ENCODE data around the gene ENOX1.

ENOX1 gene

GRCh38 chr13:43785261-43785649 is 1.5 kb downstream of the ENOX1 start:
- Histone ChIP-seq H3K4me3 (ENCODE audit: low read length) (no peak overlapping the region), H2AK5ac (ENCODE audit: low read length) (no peak overlapping the region), H4K8ac (ENCODE audit: low read depth, low read length) (no peak overlapping the region), H3K4ac (ENCODE audit: low read depth, low read length) (no peak overlapping the region), H2BK5ac (ENCODE audit: low read length) (no peak overlapping the region), H3K36me3 (ENCODE audit: control insufficient read depth, insufficient read depth, low read length) (no peaks in the 10 kb centered on the region), H3K79me2 (ENCODE audit: control insufficient read depth, insufficient read depth, low read length) (no peaks in the 10 kb centered on the region), H3K27me3 (ENCODE audit: insufficient read depth, low read length, poor library complexity) (peaks cover 2% of the 10 kb centered on the region), H2BK120ac (ENCODE audit: low read depth, low read length) (no peak overlapping the region), H3K4me2 (ENCODE audit: low read length) (peak overlapping the region; percentile 27), H3K9ac (ENCODE audit: low read length) (no peak overlapping the region), H3K56ac (ENCODE audit: low read length) (no peak overlapping the region), H3K18ac (ENCODE audit: low read length) (no peak overlapping the region), H2BK15ac (replicated peaks; ENCODE audit: low read depth) (no peak overlapping the region), H3K4me1 (ENCODE audit: control insufficient read depth, low read depth, low read length) (peaks cover 2% of the 10 kb centered on the region), H3K79me1 (ENCODE audit: low read length) (no peaks in the 10 kb centered on the region), H3K23ac (ENCODE audit: low read length) (no peak overlapping the region), H3K27ac (ENCODE audit: low read depth, low read length) (no peak overlapping the region), H4K5ac (ENCODE audit: low read length) (no peak overlapping the region)
- WGBS (ENCODE audit: extremely low coverage, insufficient coverage, low lambda C conversion rate) = no CpG with 5 or more reads among the region's 10 CpGs
- DNase-seq = peak; percentile 25

- Histone ChIP-seq H3K36me3 (ENCODE audit: control insufficient read depth, insufficient read depth, low read length) (no peaks in the 10 kb centered on the region), H3K4me3 (ENCODE audit: low read length) (no peak overlapping the region), H2BK15ac (replicated peaks; ENCODE audit: low read depth) (no peak overlapping the region), H3K4me2 (ENCODE audit: low read length) (no peak overlapping the region), H3K27me3 (ENCODE audit: insufficient read depth, low read length, poor library complexity) (peaks cover 2% of the 10 kb centered on the region), H3K56ac (ENCODE audit: low read length) (no peak overlapping the region), H3K4ac (ENCODE audit: low read depth, low read length) (no peak overlapping the region), H3K27ac (ENCODE audit: low read depth, low read length) (no peak overlapping the region), H3K79me2 (ENCODE audit: control insufficient read depth, insufficient read depth, low read length) (no peaks in the 10 kb centered on the region), H2BK5ac (ENCODE audit: low read length) (no peak overlapping the region), H3K79me1 (ENCODE audit: low read length) (no peaks in the 10 kb centered on the region), H3K4me1 (ENCODE audit: control insufficient read depth, low read depth, low read length) (peaks cover 2% of the 10 kb centered on the region), H3K18ac (ENCODE audit: low read length) (no peak overlapping the region), H4K5ac (ENCODE audit: low read length) (no peak overlapping the region), H2AK5ac (ENCODE audit: low read length) (no peak overlapping the region), H3K23ac (ENCODE audit: low read length) (no peak overlapping the region), H2BK120ac (ENCODE audit: low read depth, low read length) (no peak overlapping the region), H4K8ac (ENCODE audit: low read depth, low read length) (no peak overlapping the region), H3K9ac (ENCODE audit: low read length) (no peak overlapping the region)
- no peak for DNase-seq
- no CpG with 5 or more reads among the region's 1 CpG for WGBS (ENCODE audit: extremely low coverage, insufficient coverage, low lambda C conversion rate)
These were observed 2.3 kb downstream of the ENOX1 start for GRCh38 chr13:43784496-43784895.

DNA sequence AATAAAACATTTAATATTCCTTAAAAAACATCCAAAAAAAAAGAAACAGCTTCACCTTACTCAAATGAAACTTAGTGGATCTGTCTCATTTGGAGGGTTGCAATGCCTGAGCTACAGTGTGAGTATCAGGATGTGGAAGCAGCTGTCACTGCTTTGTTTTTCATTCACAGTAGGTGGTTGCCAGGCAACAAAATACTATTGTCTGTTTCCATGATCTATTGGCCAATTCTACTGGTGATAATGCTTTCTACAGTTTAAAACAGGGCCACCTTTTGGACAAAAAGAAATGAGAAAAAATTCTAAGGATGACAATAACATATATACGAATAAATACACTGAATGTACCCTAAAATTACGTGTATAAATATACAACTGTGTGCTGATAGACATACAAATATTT is 3.0 kb downstream of the ENOX1 start:
- no peak overlapping the region for H3K56ac ChIP-seq (ENCODE audit: low read length)
- H3K18ac ChIP-seq (ENCODE audit: low read length) = no peak overlapping the region
- H3K27ac ChIP-seq (ENCODE audit: low read depth, low read length) = no peak overlapping the region
- no peak overlapping the region for H3K9ac ChIP-seq (ENCODE audit: low read length)
- no peak overlapping the region for H2BK15ac ChIP-seq (replicated peaks; ENCODE audit: low read depth)
- H2BK120ac ChIP-seq (ENCODE audit: low read depth, low read length) = no peak overlapping the region
- H3K23ac ChIP-seq (ENCODE audit: low read length) = no peak overlapping the region
- H3K4me3 ChIP-seq (ENCODE audit: low read length) = no peak overlapping the region
- H2BK5ac ChIP-seq (ENCODE audit: low read length) = no peak overlapping the region
- no peak overlapping the region for H2AK5ac ChIP-seq (ENCODE audit: low read length)
- no peak overlapping the region for H3K4ac ChIP-seq (ENCODE audit: low read depth, low read length)
- no CpG with 5 or more reads among the region's 2 CpGs for WGBS (ENCODE audit: extremely low coverage, insufficient coverage, low lambda C conversion rate)
- no peaks in the 10 kb centered on the region for H3K36me3 ChIP-seq (ENCODE audit: control insufficient read depth, insufficient read depth, low read length)
- H4K5ac ChIP-seq (ENCODE audit: low read length) = no peak overlapping the region
- peaks cover 2% of the 10 kb centered on the region for H3K27me3 ChIP-seq (ENCODE audit: insufficient read depth, low read length, poor library complexity)
- no peak overlapping the region for H4K8ac ChIP-seq (ENCODE audit: low read depth, low read length)
- H3K79me2 ChIP-seq (ENCODE audit: control insufficient read depth, insufficient read depth, low read length) = no peaks in the 10 kb centered on the region
- peaks cover 2% of the 10 kb centered on the region for H3K4me1 ChIP-seq (ENCODE audit: control insufficient read depth, low read depth, low read length)
- H3K79me1 ChIP-seq (ENCODE audit: low read length) = no peaks in the 10 kb centered on the region
- DNase-seq = peak; percentile 86
- no peak overlapping the region for H3K4me2 ChIP-seq (ENCODE audit: low read length)

- Histone ChIP-seq H3K79me1 (ENCODE audit: low read length) (no peaks in the 10 kb centered on the region), H3K4me2 (ENCODE audit: low read length) (no peak overlapping the region), H2BK15ac (replicated peaks; ENCODE audit: low read depth) (no peak overlapping the region), H3K4ac (ENCODE audit: low read depth, low read length) (no peak overlapping the region), H2BK5ac (ENCODE audit: low read length) (no peak overlapping the region), H3K27ac (ENCODE audit: low read depth, low read length) (no peak overlapping the region), H3K4me3 (ENCODE audit: low read length) (no peak overlapping the region), H3K4me1 (ENCODE audit: control insufficient read depth, low read depth, low read length) (peaks cover 2% of the 10 kb centered on the region), H4K5ac (ENCODE audit: low read length) (no peak overlapping the region), H2BK120ac (ENCODE audit: low read depth, low read length) (no peak overlapping the region), H3K9ac (ENCODE audit: low read length) (no peak overlapping the region), H3K23ac (ENCODE audit: low read length) (no peak overlapping the region), H2AK5ac (ENCODE audit: low read length) (no peak overlapping the region), H3K36me3 (ENCODE audit: control insufficient read depth, insufficient read depth, low read length) (no peaks in the 10 kb centered on the region), H3K56ac (ENCODE audit: low read length) (no peak overlapping the region), H3K27me3 (ENCODE audit: insufficient read depth, low read length, poor library complexity) (no peaks in the 10 kb centered on the region), H4K8ac (ENCODE audit: low read depth, low read length) (no peak overlapping the region), H3K79me2 (ENCODE audit: control insufficient read depth, insufficient read depth, low read length) (no peaks in the 10 kb centered on the region), H3K18ac (ENCODE audit: low read length) (no peak overlapping the region)
- no CpG with 5 or more reads among the region's 1 CpG for WGBS (ENCODE audit: extremely low coverage, insufficient coverage, low lambda C conversion rate)
- DNase-seq = no peak
These were observed 4.1 kb downstream of the ENOX1 start for GRCh38 chr13:43782686-43783085.

DNA sequence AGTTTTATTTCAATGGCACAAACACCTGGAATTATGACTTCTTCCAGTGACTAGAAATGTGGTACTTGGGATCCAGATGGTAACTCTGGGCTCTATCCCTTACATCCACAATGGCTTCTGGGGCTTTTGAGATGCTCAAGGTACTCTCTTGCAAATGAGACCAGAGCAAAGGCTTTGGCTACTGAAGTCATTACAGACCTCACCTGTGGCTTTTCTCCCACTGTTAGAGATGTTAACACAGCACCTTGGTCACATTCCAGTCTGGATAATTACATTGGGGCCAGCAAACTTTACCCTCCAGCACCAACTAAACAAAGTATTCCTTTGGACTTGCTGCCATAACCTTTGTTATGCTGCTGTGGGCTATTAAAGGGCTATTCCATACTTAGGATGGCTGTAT is 6.1 kb downstream of the ENOX1 start:
- Histone ChIP-seq H2BK5ac (ENCODE audit: low read length) (no peak overlapping the region), H4K8ac (ENCODE audit: low read depth, low read length) (no peak overlapping the region), H3K4me3 (ENCODE audit: low read length) (no peak overlapping the region), H3K56ac (ENCODE audit: low read length) (no peak overlapping the region), H3K79me2 (ENCODE audit: control insufficient read depth, insufficient read depth, low read length) (no peaks in the 10 kb centered on the region), H3K9ac (ENCODE audit: low read length) (no peak overlapping the region), H3K4me2 (ENCODE audit: low read length) (no peak overlapping the region), H3K79me1 (ENCODE audit: low read length) (no peaks in the 10 kb centered on the region), H2BK120ac (ENCODE audit: low read depth, low read length) (no peak overlapping the region), H2BK15ac (replicated peaks; ENCODE audit: low read depth) (no peak overlapping the region), H3K4ac (ENCODE audit: low read depth, low read length) (no peak overlapping the region), H3K27me3 (ENCODE audit: insufficient read depth, low read length, poor library complexity) (no peaks in the 10 kb centered on the region), H3K36me3 (ENCODE audit: control insufficient read depth, insufficient read depth, low read length) (no peaks in the 10 kb centered on the region), H3K23ac (ENCODE audit: low read length) (no peak overlapping the region), H4K5ac (ENCODE audit: low read length) (no peak overlapping the region), H3K27ac (ENCODE audit: low read depth, low read length) (no peak overlapping the region), H2AK5ac (ENCODE audit: low read length) (no peak overlapping the region), H3K4me1 (ENCODE audit: control insufficient read depth, low read depth, low read length) (peaks cover 5% of the 10 kb centered on the region), H3K18ac (ENCODE audit: low read length) (no peak overlapping the region)
- DNase-seq = no peak

DNA sequence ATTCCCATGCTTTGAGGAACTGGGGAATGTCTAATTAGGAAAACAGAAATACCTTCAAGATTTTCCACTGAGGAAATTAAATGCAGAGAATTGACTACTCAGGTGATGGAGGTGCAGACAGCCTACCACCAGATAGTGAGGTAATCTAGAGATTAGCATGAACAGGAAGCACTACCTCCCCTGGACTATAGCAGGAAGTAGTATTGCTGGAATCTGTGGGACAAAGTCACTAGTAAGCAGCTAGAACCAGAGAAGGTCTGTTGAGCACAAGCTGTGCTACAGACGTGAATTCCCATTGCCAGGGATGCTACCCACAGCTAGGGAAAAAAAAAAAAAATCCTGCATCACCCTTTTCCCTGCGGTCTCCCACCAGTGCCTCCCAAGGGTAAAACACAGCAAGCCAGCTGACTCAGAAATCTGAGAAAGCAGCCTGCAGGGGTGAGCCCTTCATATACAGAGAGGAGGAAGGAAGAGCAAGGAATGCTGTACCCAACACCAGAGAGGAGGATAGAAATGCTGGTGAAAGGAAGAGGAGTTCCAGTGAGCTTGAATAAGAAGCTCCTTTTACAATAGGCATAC is 10.2 kb downstream of the ENOX1 start:
- Histone ChIP-seq H2AK5ac (ENCODE audit: low read length) (no peak overlapping the region), H3K4me2 (ENCODE audit: low read length) (no peak overlapping the region), H3K79me1 (ENCODE audit: low read length) (no peaks in the 10 kb centered on the region), H3K18ac (ENCODE audit: low read length) (no peak overlapping the region), H3K27ac (ENCODE audit: low read depth, low read length) (no peak overlapping the region), H3K27me3 (ENCODE audit: insufficient read depth, low read length, poor library complexity) (no peaks in the 10 kb centered on the region), H3K4me3 (ENCODE audit: low read length) (no peak overlapping the region), H2BK5ac (ENCODE audit: low read length) (no peak overlapping the region), H2BK120ac (ENCODE audit: low read depth, low read length) (no peak overlapping the region), H2BK15ac (replicated peaks; ENCODE audit: low read depth) (no peak overlapping the region), H4K8ac (ENCODE audit: low read depth, low read length) (no peak overlapping the region), H3K36me3 (ENCODE audit: control insufficient read depth, insufficient read depth, low read length) (no peaks in the 10 kb centered on the region), H3K23ac (ENCODE audit: low read length) (no peak overlapping the region), H3K4me1 (ENCODE audit: control insufficient read depth, low read depth, low read length) (peaks cover 2% of the 10 kb centered on the region), H3K79me2 (ENCODE audit: control insufficient read depth, insufficient read depth, low read length) (no peaks in the 10 kb centered on the region), H3K9ac (ENCODE audit: low read length) (no peak overlapping the region), H4K5ac (ENCODE audit: low read length) (no peak overlapping the region), H3K56ac (ENCODE audit: low read length) (peak overlapping the region; percentile 65), H3K4ac (ENCODE audit: low read depth, low read length) (no peak overlapping the region)
- no CpG with 5 or more reads among the region's 2 CpGs for WGBS (ENCODE audit: extremely low coverage, insufficient coverage, low lambda C conversion rate)
- peak; percentile 59 for DNase-seq

All from mesendoderm (in vitro differentiated cells).